Heart right ventricle (tissue), 16 donors: ENCODE results near the gene SLC25A42. TPM values are rescaled to one million over a fixed set of nuclear protein-coding genes. Genes with fewer than 3 reads are reported as not detected.
"Not testable (repeated sequence)": the region's sequence is repeated elsewhere in the genome, so short reads cannot be mapped to it uniquely, and the experiment has no call there.

ENCODE experiments used
- ATAC-seq, 8 donors: fragments of 200-7000 bp; cut with Tn5 transposase; one replicate each; pipeline ENCODE4 v1.9.1; 2020; ENCODE audit warnings: mild to moderate bottlenecking in 8 of 8, moderate library complexity in 8 of 8, moderate number of reproducible peaks in 1 of 8
- DNase-seq, 2 donors: peaks; one replicate each; pipeline ENCODE4 v3.0.0-alpha.2; 2020
- H3K27ac ChIP-seq, 10 donors: fragments of 200-600 bp; sonication (generic) in 2 of 10; one replicate each; pipeline versions ENCODE4 v1.5.0 to v1.8.0; 2020 to 2022; ENCODE audit warnings: mild to moderate bottlenecking in 3 of 10
- H3K27me3 ChIP-seq, 7 donors: fragments of 200-600 bp; one replicate each; pipeline ENCODE4 v1.8.0; 2021 to 2022; ENCODE audit warnings: mild to moderate bottlenecking in 2 of 7
- H3K36me3 ChIP-seq, 9 donors: fragments of 200-600 bp; sonication (generic) in 1 of 9; one replicate each; pipeline versions ENCODE4 v1.5.0 to v1.8.0; 2020 to 2022; ENCODE audit warnings: mild to moderate bottlenecking in 2 of 9
- H3K4me1 ChIP-seq, 9 donors: fragments of 200-600 bp; sonication (generic) in 1 of 9; one replicate each; pipeline versions ENCODE4 v1.5.0 to v1.8.0; 2020 to 2022; ENCODE audit warnings: mild to moderate bottlenecking in 4 of 9
- H3K4me3 ChIP-seq, 10 donors: fragments of 200-600 bp; sonication (generic) in 2 of 10; one replicate each; pipeline versions ENCODE4 v1.5.0 to v1.8.0; 2020 to 2022; ENCODE audit warnings: mild to moderate bottlenecking in 7 of 10, moderate library complexity in 2 of 10
- H3K9me3 ChIP-seq, 11 donors: fragments of 200-600 bp in 10 of 11; sonication (generic) in 2 of 11; one replicate each; pipeline versions ENCODE4 v1.5.0 to v1.8.0; 2013 to 2022; ENCODE audit warnings: mild to moderate bottlenecking in 2 of 11, control low read depth in 1 of 11, moderate library complexity in 1 of 11
- CTCF ChIP-seq, 9 donors: fragments of 200-600 bp; sonication (generic) in 2 of 9; IDR thresholded peaks; one replicate each; pipeline versions ENCODE4 v1.5.0 to v1.8.0; 2021 to 2022; ENCODE audit warnings: antibody characterized with exemption in 9 of 9, mild to moderate bottlenecking in 5 of 9, moderate library complexity in 1 of 9
- WGBS, 2 donors: extraction: QIAGEN DNeasy Blood & Tissue Kit; methylation state at CpG; one replicate each; pipeline ENCODE4 v1.1.7; 2013; ENCODE audit warnings: inconsistent platforms in 1 of 2; 5-methylcytosine and 5-hydroxymethylcytosine counted together
- intact Hi-C, 10 donors: fragments of 100-400 bp; cut with DNase I; formaldehyde crosslinking; loops; one replicate each; pipeline versions ENCODE4 v1.11.1 to v1.14.2; 2022
- polyA plus RNA-seq, 2 donors: library from polyadenylated mRNA; stranded (reverse); fragments of 200-250 nt; gene quantifications; one replicate each; pipeline ENCODE4 v1.2.3, GENCODE V29; 2013
- total RNA-seq, 10 donors: library from RNA; stranded (reverse); fragmentation: NEBNext Ultra II Directional in 3 of 10; extraction: Animal tissue kit (Norgen Biotek cat#: 25700) in 3 of 10; gene quantifications; one replicate each; pipeline versions ENCODE4 v1.2.1 to v1.2.4, GENCODE V29; 2021 to 2023
- donor health status: Arrhythmogenic right ventricular cardiomyopathy.
- donor health status: ischemic (EF 13 %, LVEDD 7.1; RV severe dilation, severe dysfunction).
- donor health status: healthy with polysubstance abuse.
- donor health status: DM: no; HTN: yes; CAD: no.
- donor health status: DM: no; HTN: no; CAD: no.
- donor health status: ischemic (EF 25% LVEDD 6.9; RV normal size, moderate dysfunction).
- donor health status: ischemic (EF 25% LVEDD 5.7; RV mildly dilated, moderate dysfunction).
- donor health status: healthy.
- donor health status: DM: yes; HTN: yes; CAD: no.
- donor health status: Ischemic cardiomyopathy.
- donor health status: ischemic (EF 35%, LVEDD 5.7; RV mildly dilated, moderate dysfunction).
- donor health status: nonischemic (EF 11% LVEDD 7.7; RV severe dilation, severe dysfunction).
- donor health status: DM: yes; HTN: yes; CAD: no.
- donor health status: PGD.
- donor health status: ischemic (EF 29% LVEDD 5.4; RV normal size, mild dysfunction).
- donor health status: nonischemic (EF 23%, LVEDD 6.1; RV moderate dilation, normal function).

The SLC25A42 gene
- total and polyA plus RNA-seq, 12 donors: 15.7 to 24.1 (median 18.2) TPM

DNA sequence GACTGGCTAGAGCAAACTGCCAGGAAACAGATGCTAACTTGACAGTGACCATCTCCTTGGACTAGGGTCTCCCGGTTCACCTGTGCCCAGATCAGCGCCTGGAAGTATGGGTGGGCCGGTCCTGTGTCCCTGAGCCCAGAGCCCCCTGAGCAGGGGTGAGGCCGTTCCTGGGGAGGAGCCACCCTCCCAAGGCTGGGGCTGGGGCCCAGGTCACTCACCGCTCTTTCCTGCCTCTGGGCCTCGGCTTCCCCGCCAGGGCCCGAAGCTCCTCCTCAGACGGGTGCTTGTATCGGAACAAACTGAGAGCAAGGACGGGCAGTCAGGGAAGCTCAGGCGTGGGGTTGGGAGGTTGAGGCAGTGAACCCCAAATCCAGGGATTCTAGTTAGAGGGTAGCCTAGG, 69.1 kb downstream of the SLC25A42 start:
- H3K4me3 ChIP-seq: no peak overlapping the region
- peaks cover 4 to 25% (median 12%) of the 10 kb centered on the region in 9 donors for H3K4me1 ChIP-seq
- H3K27ac ChIP-seq: no peak overlapping the region
- no peak for TF ChIP-seq CTCF (IDR thresholded peaks at IDR 0.05)
- peaks cover 0 to 23% (median 11%) of the 10 kb centered on the region in 11 donors for H3K9me3 ChIP-seq
- ATAC-seq (no peak), DNase-seq (no peak)
- intact Hi-C loops: no loop called here
- H3K36me3 ChIP-seq: peaks cover 0 to 17% (median 6%) of the 10 kb centered on the region in 9 donors
- WGBS, 2 donors: 96 to 99% methylated on average over 12 of the region's 12 CpGs
- no peaks in the 10 kb centered on the region for H3K27me3 ChIP-seq

DNA sequence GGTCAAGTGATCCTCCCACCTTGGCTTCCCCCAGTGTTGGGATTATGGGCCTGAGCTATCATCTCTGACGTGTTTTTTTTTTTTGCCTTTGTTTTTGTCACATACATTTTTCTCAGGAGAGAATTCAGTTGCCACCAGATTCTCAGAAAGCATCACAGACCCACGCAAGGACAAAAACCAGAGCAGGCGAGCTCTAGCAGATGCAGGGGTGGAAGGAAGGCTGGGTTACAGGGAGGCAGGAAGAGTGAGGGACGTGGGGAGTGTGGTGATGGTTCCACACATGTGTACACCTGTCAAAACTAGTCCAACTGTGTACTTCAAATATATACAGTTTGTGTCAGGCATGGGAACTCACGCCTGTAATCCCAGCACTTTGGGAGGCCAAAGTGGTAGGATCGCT, 70.2 kb downstream of the SLC25A42 start:
- Histone ChIP-seq H3K27me3 (no peaks in the 10 kb centered on the region), H3K9me3 (peaks cover 0 to 23% (median 11%) of the 10 kb centered on the region in 11 donors), H3K27ac (peak overlapping the region in 3 of 10 donors; percentile 14 to 74 (median 66)), H3K4me1 (peaks cover 4 to 25% (median 15%) of the 10 kb centered on the region in 9 donors), H3K36me3 (peaks cover 0 to 16% (median 6%) of the 10 kb centered on the region in 9 donors), H3K4me3 (no peak overlapping the region)
- WGBS, 2 donors: 92 to 93% methylated on average over 6 of the region's 6 CpGs
- intact Hi-C loops: no loop called here
- no peak for TF ChIP-seq CTCF (IDR thresholded peaks at IDR 0.05)
- ATAC-seq (no peak), DNase-seq (no peak)

DNA sequence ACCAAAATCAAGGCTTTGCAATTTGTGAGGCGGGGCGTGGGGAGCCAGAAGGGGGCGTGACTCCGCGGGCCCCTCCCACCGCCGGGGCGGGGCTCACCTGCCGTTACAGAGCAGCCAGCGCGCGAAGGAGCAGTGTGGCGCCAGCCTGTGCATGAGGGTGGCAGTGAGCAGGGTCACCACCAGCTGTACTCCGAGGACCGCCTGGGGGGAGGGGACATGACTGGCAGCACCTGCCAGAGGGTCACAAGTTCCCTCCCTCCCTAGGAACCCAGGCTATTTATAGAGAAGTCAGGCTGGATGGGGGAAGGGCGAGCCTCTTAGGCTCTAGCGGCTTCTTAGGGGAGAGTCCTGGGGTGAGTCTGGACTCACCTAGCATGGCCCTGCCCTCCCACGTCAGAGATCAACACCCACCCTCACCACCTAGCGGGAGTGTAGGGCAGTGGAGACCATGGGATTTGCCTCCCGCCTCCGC, 70.9 kb downstream of the SLC25A42 start:
- DNase-seq (peak in 1 of 2 donors; percentile 86), ATAC-seq (peak in 5 of 8 donors; percentile 51 to 80 (median 72))
- H3K4me3 ChIP-seq: peak overlapping the region in 1 of 10 donors; percentile 11

DNA sequence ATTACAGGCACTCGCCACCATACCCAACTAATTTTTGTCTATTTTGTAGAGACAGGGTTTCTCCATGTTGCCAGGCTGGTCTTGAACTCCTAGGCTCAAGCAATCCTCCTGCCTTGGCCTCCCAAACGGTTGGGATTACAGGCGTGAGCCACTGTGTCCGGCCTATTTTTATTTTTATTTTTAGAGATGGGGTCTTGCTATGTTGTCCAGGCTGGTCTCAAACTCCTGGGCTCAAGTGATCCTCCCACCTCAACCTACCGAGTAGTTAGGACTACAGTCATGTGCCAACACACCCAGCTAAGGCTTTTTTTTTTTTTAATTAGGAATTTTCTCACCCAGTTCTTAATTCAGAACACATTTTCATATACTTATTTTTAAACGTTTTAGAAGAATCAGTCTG, 71.9 kb downstream of the SLC25A42 start:
- not testable (repeated sequence) for H3K4me3 ChIP-seq, H3K27me3 ChIP-seq, ATAC-seq, DNase-seq
- Histone ChIP-seq H3K36me3 (peaks cover 0 to 12% (median 0%) of the 10 kb centered on the region in 9 donors), H3K9me3 (peaks cover 0 to 23% (median 11%) of the 10 kb centered on the region in 11 donors), H3K4me1 (peaks cover 4 to 25% (median 15%) of the 10 kb centered on the region in 9 donors), H3K27ac (peak overlapping the region in 4 of 10 donors; percentile 43 to 74 (median 70))
- 80 to 90% methylated on average over 6 of the region's 6 CpGs for WGBS, 2 donors
- intact Hi-C loops: loop anchor here in 1 of 10 donors (2.0 kb wide), 1 partner anchor 73 kb away; the partner anchor contains the start of gene SLC25A42

More for the DNA sequence above, 70.9 kb downstream of the SLC25A42 start:
- WGBS, 2 donors: 26 to 30% methylated on average over 21 of the region's 21 CpGs
- Histone ChIP-seq H3K27ac (peak overlapping the region in 6 of 10 donors; percentile 43 to 76 (median 70)), H3K27me3 (no peaks in the 10 kb centered on the region), H3K4me1 (peaks cover 4 to 25% (median 15%) of the 10 kb centered on the region in 9 donors), H3K9me3 (peaks cover 0 to 23% (median 11%) of the 10 kb centered on the region in 11 donors), H3K36me3 (peaks cover 0 to 12% (median 5%) of the 10 kb centered on the region in 9 donors)
- intact Hi-C loops: no loop called here
- TF ChIP-seq CTCF (IDR thresholded peaks at IDR 0.05): no peak
